HK-2 (cell line): ENCODE measurements around the gene PANK2.
"Not testable (repeated sequence)": the region's sequence is repeated elsewhere in the genome, so short reads cannot be mapped to it uniquely, and the experiment has no call there.

Experiments used
- DNase-seq: peaks from one replicate; pipeline ENCODE4 v3.0.0-alpha.2; 2018; ENCODE audit not compliant: unreplicated experiment

PANK2 gene

GRCh38 chr20:3901028-3901705 lies 12.0 kb downstream of the PANK2 start:
- no peak for DNase-seq

- DNase-seq: no peak
Measured at GRCh38 chr20:3901706-3902440, 12.7 kb downstream of the PANK2 start.

GRCh38 chr20:3902446-3902845 lies 13.3 kb downstream of the PANK2 start:
- no peak for DNase-seq

GRCh38 chr20:3904224-3904623 lies 15.0 kb downstream of the PANK2 start:
- DNase-seq: no peak

GRCh38 chr20:3904857-3905256 lies 15.7 kb downstream of the PANK2 start:
- no peak for DNase-seq

- DNase-seq: not testable (repeated sequence)
Measured at GRCh38 chr20:3906744-3907721, 17.8 kb downstream of the PANK2 start.

- DNase-seq: no peak
Measured at GRCh38 chr20:3908667-3909066, 19.5 kb downstream of the PANK2 start.

- DNase-seq: no peak
Measured at GRCh38 chr20:3909952-3910366, 20.8 kb downstream of the PANK2 start.

GRCh38 chr20:3910853-3911252 lies 21.7 kb downstream of the PANK2 start:
- DNase-seq: no peak

GRCh38 chr20:3911956-3912355 lies 22.8 kb downstream of the PANK2 start:
- DNase-seq: no peak

- no peak for DNase-seq
Measured at GRCh38 chr20:3914446-3914845, 25.3 kb downstream of the PANK2 start.

GRCh38 chr20:3915691-3916090 lies 26.5 kb downstream of the PANK2 start:
- no peak for DNase-seq

- DNase-seq: no peak
Measured at GRCh38 chr20:3916364-3916763, 27.2 kb downstream of the PANK2 start.

GRCh38 chr20:3919352-3919751 lies 30.2 kb downstream of the PANK2 start:
- no peak for DNase-seq

GRCh38 chr20:3922223-3922982 lies 33.2 kb downstream of the PANK2 start:
- no peak for DNase-seq

- DNase-seq: no peak
Measured at GRCh38 chr20:3922983-3923339, 33.8 kb downstream of the PANK2 start.

GRCh38 chr20:3923818-3924217 lies 34.6 kb downstream of the PANK2 start:
- no peak for DNase-seq

GRCh38 chr20:3924304-3925112 lies 35.3 kb downstream of the PANK2 start:
- DNase-seq: no peak

- no peak for DNase-seq
Measured at GRCh38 chr20:3925113-3925695, 36.0 kb downstream of the PANK2 start.

GRCh38 chr20:3925899-3926638 lies 36.9 kb downstream of the PANK2 start:
- DNase-seq: no peak
